ENCODE measurements around the gene SLC22A23. TPM values are rescaled to one million over a fixed set of nuclear protein-coding genes. Genes with fewer than 3 reads are reported as not detected.

SLC22A23 gene, protein sequence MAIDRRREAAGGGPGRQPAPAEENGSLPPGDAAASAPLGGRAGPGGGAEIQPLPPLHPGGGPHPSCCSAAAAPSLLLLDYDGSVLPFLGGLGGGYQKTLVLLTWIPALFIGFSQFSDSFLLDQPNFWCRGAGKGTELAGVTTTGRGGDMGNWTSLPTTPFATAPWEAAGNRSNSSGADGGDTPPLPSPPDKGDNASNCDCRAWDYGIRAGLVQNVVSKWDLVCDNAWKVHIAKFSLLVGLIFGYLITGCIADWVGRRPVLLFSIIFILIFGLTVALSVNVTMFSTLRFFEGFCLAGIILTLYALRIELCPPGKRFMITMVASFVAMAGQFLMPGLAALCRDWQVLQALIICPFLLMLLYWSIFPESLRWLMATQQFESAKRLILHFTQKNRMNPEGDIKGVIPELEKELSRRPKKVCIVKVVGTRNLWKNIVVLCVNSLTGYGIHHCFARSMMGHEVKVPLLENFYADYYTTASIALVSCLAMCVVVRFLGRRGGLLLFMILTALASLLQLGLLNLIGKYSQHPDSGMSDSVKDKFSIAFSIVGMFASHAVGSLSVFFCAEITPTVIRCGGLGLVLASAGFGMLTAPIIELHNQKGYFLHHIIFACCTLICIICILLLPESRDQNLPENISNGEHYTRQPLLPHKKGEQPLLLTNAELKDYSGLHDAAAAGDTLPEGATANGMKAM
- total RNA-seq (2014; rRNA removed; shearing (Covaris generic)) (not detected in 2 replicates), total RNA-seq (2022) (not detected in 2 replicates), Bru-seq, nascent RNA (percentile 12 among the genes with signal in this experiment), BruChase-seq, experiment 1, labeled RNA remaining after a 6-hour chase (percentile 10 among the genes with signal in this experiment), BruChase-seq, experiment 2, labeled RNA remaining after a 2-hour chase (percentile 12 among the genes with signal in this experiment)
- long read RNA-seq, partial matches to known transcripts, result 0 of 6 reads
- long read RNA-seq, other reads (novel, unspliced or antisense), result 6 of 6 reads

DNA sequence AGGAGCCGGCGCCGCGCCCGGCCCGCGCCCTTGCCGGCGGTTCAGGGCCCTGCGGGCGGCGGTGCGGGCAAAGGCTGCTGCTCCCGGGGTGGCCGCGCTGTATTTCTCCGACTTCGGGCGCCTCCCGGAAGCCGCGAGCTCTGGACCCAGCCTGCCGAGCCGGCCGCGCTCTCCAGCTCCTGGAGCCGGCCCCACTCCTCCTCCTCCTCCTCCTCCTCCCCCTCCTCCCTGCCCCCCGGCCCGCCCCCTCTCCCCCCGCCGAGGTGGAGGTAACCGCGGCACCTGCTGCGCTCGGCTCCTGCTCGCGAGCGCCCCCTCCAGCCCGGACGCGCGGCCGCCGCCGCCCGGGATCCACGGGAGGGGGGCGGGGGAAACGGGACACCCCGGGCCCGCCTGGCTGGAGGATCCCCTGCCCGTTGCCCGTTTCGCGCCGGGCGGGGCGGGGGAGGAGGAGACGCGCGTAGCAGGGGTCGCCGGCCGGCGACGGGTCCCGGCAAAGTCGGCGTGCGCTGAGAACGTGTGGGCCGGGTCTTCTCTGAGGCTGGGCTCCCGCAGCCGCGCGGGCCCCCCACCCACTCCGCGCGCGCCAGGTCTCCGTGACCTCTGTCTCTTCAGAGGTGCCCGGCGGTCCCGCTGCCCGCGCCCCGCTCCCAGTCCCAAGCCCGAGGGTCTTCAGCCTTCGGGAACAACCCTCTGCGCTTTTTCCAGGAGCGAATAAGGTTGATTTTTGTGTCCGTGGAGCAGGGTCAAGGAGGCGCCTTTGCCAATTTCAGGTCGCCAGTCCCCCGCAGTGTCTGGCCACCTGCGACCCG lies at the start of gene SLC22A23:
Gene SLC22A23, minus strand, starts transcription at position 153 of the 812 bp plus-strand sequence. CDS start 491 bp downstream, outside the sequence.
- Histone ChIP-seq H3K79me2 (ENCODE audit: insufficient read depth, low read depth, low read length) (no peaks in the 10 kb centered on the region), H3K9me2 (ENCODE audit: insufficient read depth, low read length) (no peaks in the 10 kb centered on the region), H3K9me3 (ENCODE audit: low read length) (no peaks in the 10 kb centered on the region), H3K27ac (ENCODE audit: low read depth, low read length, poor library complexity, severe bottlenecking) (no peak within 1 kb of the TSS), H2AFZ (ENCODE audit: low read length) (no peak within 1 kb of the TSS), H4K20me1 (ENCODE audit: insufficient read depth, low read length) (no peaks in the 10 kb centered on the region; the same call in 1 of the 2 replicates), H3K4me1 (ENCODE audit: insufficient read depth, low read length, poor library complexity, severe bottlenecking) (no peaks in the 10 kb centered on the region), H3K4me2 (ENCODE audit: low read length) (peak within 1 kb of the TSS; percentile 58), H3K36me3 (ENCODE audit: insufficient read depth, low read length) (no peaks in the 10 kb centered on the region), H3K4me3 (ENCODE audit: low read depth, low read length, poor library complexity, severe bottlenecking) (peak within 1 kb of the TSS; percentile 31)
- POLR2A ChIA-PET, result interaction anchor here (1.4 kb wide), 1 partner anchor 8 kb away, joined by 3 read pairs; no protein-coding TSS in a partner anchor
- no TSS peak for BruUV-seq (replicated peaks)
- CTCF ChIA-PET (ENCODE audit: unreplicated experiment), result interaction anchor here (0.6 kb wide), 1 partner anchor 118 kb away, joined by 3 read pairs; no protein-coding TSS in a partner anchor
- DNase-seq (ENCODE audit: low spot score), result peak; percentile 39
- intact Hi-C loops (cut with micrococcal nuclease; ENCODE audit: unreplicated experiment), result no loop called here
- TF ChIP-seq CTCF (conservative IDR thresholded peaks at IDR 0.05; ENCODE audit: low read length) (peak; percentile 62), EZH2phosphoT487 (IDR thresholded peaks at IDR 0.05; ENCODE audit: borderline replicate concordance, low read depth, low read length) (no peak)

- DNase-seq (ENCODE audit: low spot score), result no peak
- Histone ChIP-seq H3K27ac (ENCODE audit: low read depth, low read length, poor library complexity, severe bottlenecking) (no peak overlapping the region), H3K79me2 (ENCODE audit: insufficient read depth, low read depth, low read length) (no peaks in the 10 kb centered on the region), H3K36me3 (ENCODE audit: insufficient read depth, low read length) (no peaks in the 10 kb centered on the region), H4K20me1 (ENCODE audit: insufficient read depth, low read length) (no peaks in the 10 kb centered on the region), H3K9me2 (ENCODE audit: insufficient read depth, low read length) (no peaks in the 10 kb centered on the region), H2AFZ (ENCODE audit: low read length) (no peak overlapping the region), H3K4me3 (ENCODE audit: low read depth, low read length, poor library complexity, severe bottlenecking) (no peak overlapping the region), H3K9me3 (ENCODE audit: low read length) (no peaks in the 10 kb centered on the region), H3K4me2 (ENCODE audit: low read length) (no peak overlapping the region), H3K4me1 (ENCODE audit: insufficient read depth, low read length, poor library complexity, severe bottlenecking) (no peaks in the 10 kb centered on the region)
- no TSS peak for BruUV-seq (replicated peaks)
- POLR2A ChIA-PET, result interaction anchor here (0.5 kb wide), 1 partner anchor 29 kb away, joined by 5 read pairs; no protein-coding TSS in a partner anchor
- TF ChIP-seq CTCF (conservative IDR thresholded peaks at IDR 0.05; ENCODE audit: low read length) (no peak), EZH2phosphoT487 (IDR thresholded peaks at IDR 0.05; ENCODE audit: borderline replicate concordance, low read depth, low read length) (no peak)
- CTCF ChIA-PET (ENCODE audit: unreplicated experiment), result no interaction called here
- intact Hi-C loops (cut with micrococcal nuclease; ENCODE audit: unreplicated experiment), result no loop called here
Observed at GRCh38 chr6:3506200-3506599, 49.4 kb upstream of the SLC22A23 start.
